ENCODE data around the gene NKD1. TPM values are rescaled to one million over a fixed set of nuclear protein-coding genes. Genes with fewer than 3 reads are reported as not detected.

The NKD1 gene
- total RNA-seq, 6 experiments from 2014 or later, result 0.69 to 2.6 (median 2.1) TPM

GRCh38 chr16:50553182-50553710 is 5.0 kb downstream of the NKD1 start:
- no peak for DNase-seq
- ATAC-seq, result peak in 2 of 4 donors; percentile 9 to 22
- Histone ChIP-seq H3K4me3 (no peak overlapping the region), H3K27ac (no peak overlapping the region), H3K36me3 (no peaks in the 10 kb centered on the region), H3K27me3 (no peaks in the 10 kb centered on the region), H3K4me1 (no peaks in the 10 kb centered on the region), H3K9me3 (no peaks in the 10 kb centered on the region)
- WGBS (ENCODE audit: insufficient coverage, low coverage, low lambda C conversion rate, missing lambda C conversion rate), result 68% methylated on average over 6 of the region's 7 CpGs
- intact Hi-C loops (cut with DNase I), result no loop called here
- TF ChIP-seq CTCF (IDR thresholded peaks at IDR 0.05), result no peak
- no peak for TF ChIP-seq POLR2A (IDR thresholded peaks at IDR 0.05)

- Histone ChIP-seq H3K4me1 (no peaks in the 10 kb centered on the region), H3K9me3 (no peaks in the 10 kb centered on the region), H3K27me3 (no peaks in the 10 kb centered on the region), H3K36me3 (no peaks in the 10 kb centered on the region), H3K27ac (no peak overlapping the region), H3K4me3 (no peak overlapping the region)
- TF ChIP-seq POLR2A (IDR thresholded peaks at IDR 0.05) (no peak), CTCF (IDR thresholded peaks at IDR 0.05) (no peak)
- intact Hi-C loops (cut with DNase I), result no loop called here
- DNase-seq (no peak), ATAC-seq (no peak)
- 76% methylated on average over 3 of the region's 7 CpGs for WGBS (ENCODE audit: insufficient coverage, low coverage, low lambda C conversion rate, missing lambda C conversion rate)
Observed at GRCh38 chr16:50553731-50554360, 5.7 kb downstream of the NKD1 start.

- Histone ChIP-seq H3K4me3 (no peak overlapping the region), H3K27me3 (no peaks in the 10 kb centered on the region), H3K4me1 (no peaks in the 10 kb centered on the region), H3K27ac (no peak overlapping the region), H3K36me3 (no peaks in the 10 kb centered on the region), H3K9me3 (no peaks in the 10 kb centered on the region)
- 83% methylated on average over 2 of the region's 10 CpGs for WGBS (ENCODE audit: insufficient coverage, low coverage, low lambda C conversion rate, missing lambda C conversion rate)
- no peak for ATAC-seq
- TF ChIP-seq POLR2A (IDR thresholded peaks at IDR 0.05) (no peak), CTCF (IDR thresholded peaks at IDR 0.05) (no peak)
- intact Hi-C loops (cut with DNase I), result no loop called here
- DNase-seq, result no peak
Observed at GRCh38 chr16:50555269-50555875, 7.2 kb downstream of the NKD1 start.

GRCh38 chr16:50555952-50556673 is 7.9 kb downstream of the NKD1 start:
- no peak for DNase-seq
- H3K36me3 ChIP-seq, result no peaks in the 10 kb centered on the region
- H3K4me3 ChIP-seq, result no peak overlapping the region
- H3K4me1 ChIP-seq, result no peaks in the 10 kb centered on the region
- H3K9me3 ChIP-seq, result no peaks in the 10 kb centered on the region
- no peak for ATAC-seq
- H3K27me3 ChIP-seq, result no peaks in the 10 kb centered on the region
- 91% methylated on average over 7 of the region's 18 CpGs for WGBS (ENCODE audit: insufficient coverage, low coverage, low lambda C conversion rate, missing lambda C conversion rate)
- no peak for TF ChIP-seq CTCF (IDR thresholded peaks at IDR 0.05)
- TF ChIP-seq POLR2A (IDR thresholded peaks at IDR 0.05), result no peak
- no peak overlapping the region for H3K27ac ChIP-seq
- intact Hi-C loops (cut with DNase I), result no loop called here
